ENCODE data around the gene CNOT9. TPM values are rescaled to one million over a fixed set of nuclear protein-coding genes. Genes with fewer than 3 reads are reported as not detected.

CNOT9 gene
- total and polyA plus RNA-seq, 2 of the 13 experiments (the other 11 are each of a cell fraction or from before 2014, with no cell fraction given): 82.6 to 92.4 TPM

DNA sequence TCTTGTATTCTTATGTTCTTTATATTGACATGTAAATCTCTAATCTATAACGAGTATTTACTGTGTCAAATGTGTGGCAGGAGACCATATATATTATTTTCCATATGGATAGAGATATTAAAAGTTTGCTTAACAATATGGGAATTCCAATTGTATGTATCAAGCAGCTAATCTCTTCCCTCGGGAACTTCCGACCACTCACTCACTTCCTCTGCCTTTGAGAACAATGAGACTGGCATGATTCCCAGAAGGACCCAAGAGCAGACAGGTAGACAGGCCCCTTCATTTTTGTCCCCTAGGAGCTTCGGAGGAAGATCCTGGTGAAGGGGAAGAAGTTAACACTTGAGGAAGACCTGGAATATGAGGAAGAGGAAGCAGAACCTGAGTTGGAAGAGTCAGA, 63.2 kb downstream of the CNOT9 start (continued):
- TF ChIP-seq ZNF44 (CRISPR knock-in tag; IDR thresholded peaks at IDR 0.05) (no peak), TCF7 (IDR thresholded peaks at IDR 0.05; ENCODE audit: low read depth) (no peak), HES4 (CRISPR knock-in tag; IDR thresholded peaks at IDR 0.05; ENCODE audit: borderline replicate concordance) (no peak)

- FAIRE-seq (no peak), ATAC-seq (no peak), DNase-seq (ENCODE audit: low spot score) (no peak)
- no peaks in the 10 kb centered on the region for H3K27me3 ChIP-seq (ENCODE audit: control insufficient read depth in 1 of 2, insufficient read depth in 2 of 2, low read length in 2 of 2)
- H3K9ac ChIP-seq (ENCODE audit: insufficient read depth, low read depth, low read length): no peak overlapping the region
- H4K20me1 ChIP-seq (ENCODE audit: insufficient read depth, low read length): no peaks in the 10 kb centered on the region
- peaks cover 28 to 45% of the 10 kb centered on the region in 2 experiments for H3K36me3 ChIP-seq (replicated peaks in 1 of 2; ENCODE audit: control insufficient read depth in 1 of 2, insufficient read depth in 2 of 2, low read length in 2 of 2)
- no peaks in the 10 kb centered on the region for H3K4me1 ChIP-seq (ENCODE audit: insufficient read depth, low read length)
- no peak overlapping the region for H3K4me3 ChIP-seq (replicated peaks in 1 of 3; ENCODE audit: insufficient read depth in 1 of 3, low read depth in 2 of 3, low read length in 3 of 3)
- no TSS peak for BruUV-seq (replicated peaks)
- no peak overlapping the region for H2AFZ ChIP-seq (ENCODE audit: low read length)
- intact Hi-C loops (cut with micrococcal nuclease; ENCODE audit: unreplicated experiment): no loop called here
- no peak overlapping the region for H3K4me2 ChIP-seq (ENCODE audit: low read depth, low read length)
- H3K27ac ChIP-seq (ENCODE audit: extremely low read length, insufficient read depth, low read length): no peak overlapping the region
- ChIA-PET CTCF (ENCODE audit: low intra/inter-chr PET ratio, low total read pairs) (no interaction called here), POLR2A (no interaction called here)
- no peaks in the 10 kb centered on the region for H3K79me2 ChIP-seq (ENCODE audit: insufficient read depth, low read length)
- no peaks in the 10 kb centered on the region for H3K9me3 ChIP-seq (ENCODE audit: low read length)
- in situ Hi-C loops (cut with HindIII; ENCODE audit: extremely low pct_ligation_motif_present, low pct_unique_long_range_greater_than_20kb): no loop called here
- over 99% methylated on average over 5 of the region's 5 CpGs for WGBS (ENCODE audit: low lambda C conversion rate)
- no peak for TF ChIP-seq ZNF143 (CRISPR knock-in tag; IDR thresholded peaks at IDR 0.05)
- TF ChIP-seq ZNF24 (IDR thresholded peaks at IDR 0.05): no peak
- TF ChIP-seq, protein P1, sequence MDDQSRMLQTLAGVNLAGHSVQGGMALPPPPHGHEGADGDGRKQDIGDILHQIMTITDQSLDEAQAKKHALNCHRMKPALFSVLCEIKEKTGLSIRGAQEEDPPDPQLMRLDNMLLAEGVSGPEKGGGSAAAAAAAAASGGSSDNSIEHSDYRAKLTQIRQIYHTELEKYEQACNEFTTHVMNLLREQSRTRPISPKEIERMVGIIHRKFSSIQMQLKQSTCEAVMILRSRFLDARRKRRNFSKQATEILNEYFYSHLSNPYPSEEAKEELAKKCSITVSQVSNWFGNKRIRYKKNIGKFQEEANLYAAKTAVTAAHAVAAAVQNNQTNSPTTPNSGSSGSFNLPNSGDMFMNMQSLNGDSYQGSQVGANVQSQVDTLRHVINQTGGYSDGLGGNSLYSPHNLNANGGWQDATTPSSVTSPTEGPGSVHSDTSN (CRISPR knock-in tag; IDR thresholded peaks at IDR 0.05; ENCODE audit: borderline replicate concordance): no peak
- no peak for TF ChIP-seq ETV6 (CRISPR knock-in tag; conservative IDR thresholded peaks at IDR 0.05)
- TF ChIP-seq, protein P2, sequence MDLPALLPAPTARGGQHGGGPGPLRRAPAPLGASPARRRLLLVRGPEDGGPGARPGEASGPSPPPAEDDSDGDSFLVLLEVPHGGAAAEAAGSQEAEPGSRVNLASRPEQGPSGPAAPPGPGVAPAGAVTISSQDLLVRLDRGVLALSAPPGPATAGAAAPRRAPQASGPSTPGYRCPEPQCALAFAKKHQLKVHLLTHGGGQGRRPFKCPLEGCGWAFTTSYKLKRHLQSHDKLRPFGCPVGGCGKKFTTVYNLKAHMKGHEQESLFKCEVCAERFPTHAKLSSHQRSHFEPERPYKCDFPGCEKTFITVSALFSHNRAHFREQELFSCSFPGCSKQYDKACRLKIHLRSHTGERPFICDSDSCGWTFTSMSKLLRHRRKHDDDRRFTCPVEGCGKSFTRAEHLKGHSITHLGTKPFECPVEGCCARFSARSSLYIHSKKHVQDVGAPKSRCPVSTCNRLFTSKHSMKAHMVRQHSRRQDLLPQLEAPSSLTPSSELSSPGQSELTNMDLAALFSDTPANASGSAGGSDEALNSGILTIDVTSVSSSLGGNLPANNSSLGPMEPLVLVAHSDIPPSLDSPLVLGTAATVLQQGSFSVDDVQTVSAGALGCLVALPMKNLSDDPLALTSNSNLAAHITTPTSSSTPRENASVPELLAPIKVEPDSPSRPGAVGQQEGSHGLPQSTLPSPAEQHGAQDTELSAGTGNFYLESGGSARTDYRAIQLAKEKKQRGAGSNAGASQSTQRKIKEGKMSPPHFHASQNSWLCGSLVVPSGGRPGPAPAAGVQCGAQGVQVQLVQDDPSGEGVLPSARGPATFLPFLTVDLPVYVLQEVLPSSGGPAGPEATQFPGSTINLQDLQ (CRISPR knock-in tag; IDR thresholded peaks at IDR 0.05): no peak
- TF ChIP-seq ZNF124 (CRISPR knock-in tag; IDR thresholded peaks at IDR 0.05): no peak
- TF ChIP-seq MYC (CRISPR knock-in tag; IDR thresholded peaks at IDR 0.05; ENCODE audit: borderline replicate concordance): no peak
- no peak for TF ChIP-seq MAFK (conservative IDR thresholded peaks at IDR 0.05 in 1 of 2, IDR thresholded peaks at IDR 0.05 in 1 of 2; ENCODE audit: low read length in 2 of 2)
- no peak for TF ChIP-seq SOX13 (IDR thresholded peaks at IDR 0.05)
- TF ChIP-seq SOX13 (CRISPR knock-in tag; conservative IDR thresholded peaks at IDR 0.05 in 1 of 2, IDR thresholded peaks at IDR 0.05 in 1 of 2): no peak
- TF ChIP-seq CBX1 (IDR thresholded peaks at IDR 0.05; ENCODE audit: low read depth): no peak
- TF ChIP-seq MAF1 (CRISPR knock-in tag; IDR thresholded peaks at IDR 0.05; ENCODE audit: borderline replicate concordance): no peak
- no peak for TF ChIP-seq NFIB (CRISPR knock-in tag; IDR thresholded peaks at IDR 0.05; ENCODE audit: borderline replicate concordance)
- TF ChIP-seq FOXO1 (CRISPR knock-in tag; IDR thresholded peaks at IDR 0.05): no peak
- TF ChIP-seq, protein P3, sequence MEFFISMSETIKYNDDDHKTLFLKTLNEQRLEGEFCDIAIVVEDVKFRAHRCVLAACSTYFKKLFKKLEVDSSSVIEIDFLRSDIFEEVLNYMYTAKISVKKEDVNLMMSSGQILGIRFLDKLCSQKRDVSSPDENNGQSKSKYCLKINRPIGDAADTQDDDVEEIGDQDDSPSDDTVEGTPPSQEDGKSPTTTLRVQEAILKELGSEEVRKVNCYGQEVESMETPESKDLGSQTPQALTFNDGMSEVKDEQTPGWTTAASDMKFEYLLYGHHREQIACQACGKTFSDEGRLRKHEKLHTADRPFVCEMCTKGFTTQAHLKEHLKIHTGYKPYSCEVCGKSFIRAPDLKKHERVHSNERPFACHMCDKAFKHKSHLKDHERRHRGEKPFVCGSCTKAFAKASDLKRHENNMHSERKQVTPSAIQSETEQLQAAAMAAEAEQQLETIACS (CRISPR knock-in tag; IDR thresholded peaks at IDR 0.05): no peak
- no peak for TF ChIP-seq RORA (CRISPR knock-in tag; IDR thresholded peaks at IDR 0.05)
- TF ChIP-seq RFX3 (CRISPR knock-in tag; IDR thresholded peaks at IDR 0.05): no peak
- no peak for TF ChIP-seq ISL2 (CRISPR knock-in tag; IDR thresholded peaks at IDR 0.05)
- no peak for TF ChIP-seq CBFB (CRISPR knock-in tag; IDR thresholded peaks at IDR 0.05)
- TF ChIP-seq MIER3 (CRISPR knock-in tag; IDR thresholded peaks at IDR 0.05; ENCODE audit: borderline replicate concordance): no peak
Observed at GRCh38 chr2:218635719-218636118, 67.1 kb downstream of the CNOT9 start.

Measured in HepG2 (cell line).